ENCODE results near the gene MRPS35.

The MRPS35 gene

GRCh38 chr12:27778206-27778605 lies 67.6 kb downstream of the MRPS35 start:
- no peak for DNase-seq

GRCh38 chr12:27779416-27779919 lies 68.8 kb downstream of the MRPS35 start:
- DNase-seq = no peak

- peak; percentile 43 for DNase-seq
Measured at GRCh38 chr12:27779920-27780611, 69.4 kb downstream of the MRPS35 start, which contains the start of the genes KLHL42 and MANSC4. KLHL42 (plus strand) TSS chr12:27780233; CDS start chr12:27780331, 98 bp downstream. MANSC4 (minus strand) TSS chr12:27780236; CDS start chr12:27771276, 8,960 bp downstream.

- DNase-seq = no peak
Measured at GRCh38 chr12:27780612-27781408, 70.2 kb downstream of the MRPS35 start.

DNA sequence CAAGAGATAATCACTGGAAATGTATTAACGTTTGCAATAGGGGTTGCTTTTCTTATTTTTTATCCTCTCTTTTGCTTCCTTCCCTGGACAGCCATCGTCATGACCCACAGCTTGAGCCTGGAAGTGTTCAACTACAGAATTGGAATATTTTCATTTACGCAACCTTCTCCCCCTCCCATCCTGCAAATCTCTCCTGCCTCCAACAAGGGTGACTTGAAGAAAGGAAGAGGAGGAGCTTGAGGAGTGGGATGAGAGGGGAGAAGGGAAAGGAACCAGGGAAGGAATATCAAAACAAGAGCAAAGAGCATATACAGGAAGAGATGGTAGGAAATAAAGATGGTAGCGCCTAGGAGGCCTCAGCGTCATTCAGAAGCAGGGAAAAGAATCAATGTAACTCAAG lies 71.0 kb downstream of the MRPS35 start:
- no peak for DNase-seq

DNA sequence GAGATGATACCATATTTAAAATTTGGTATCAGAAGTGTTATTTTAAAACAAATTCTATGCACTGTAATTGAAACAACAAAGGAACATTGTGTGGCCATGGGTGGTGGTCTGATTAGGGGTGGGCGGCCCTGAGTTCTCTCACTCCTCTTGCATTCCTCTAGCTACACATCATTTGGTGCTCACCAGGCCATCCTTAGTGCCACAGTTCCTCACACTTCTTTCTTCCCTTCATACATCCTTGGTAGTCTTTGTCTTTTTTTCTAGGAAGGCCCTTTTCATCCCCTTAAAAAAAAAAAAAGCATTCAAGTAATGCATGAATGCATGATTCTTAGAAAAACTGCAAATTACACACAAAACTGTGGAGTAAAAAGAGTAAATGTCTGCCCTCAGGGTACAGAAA lies 71.8 kb downstream of the MRPS35 start:
- no peak for DNase-seq

GRCh38 chr12:27785882-27786570 lies 75.4 kb downstream of the MRPS35 start:
- no peak for DNase-seq

DNA sequence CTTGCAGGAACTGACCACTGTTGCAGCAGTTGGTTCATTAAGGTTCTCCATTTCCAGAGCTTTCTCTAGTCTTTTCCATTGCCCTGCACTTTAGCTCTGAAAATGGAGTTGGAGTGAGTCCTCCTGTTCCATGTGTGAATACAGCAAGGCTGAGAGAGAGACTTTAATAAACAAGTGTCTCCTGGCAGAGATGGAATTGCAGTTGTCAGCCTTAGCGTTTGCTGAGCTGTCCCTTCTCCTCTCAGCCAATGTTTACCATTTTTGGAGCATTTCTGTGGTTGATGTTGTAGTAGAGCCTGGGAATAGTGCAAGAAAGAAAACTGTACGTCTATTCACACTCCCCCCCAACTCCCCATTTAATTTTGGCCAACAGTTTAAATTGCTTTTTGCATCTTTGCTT lies 76.9 kb downstream of the MRPS35 start:
- no peak for DNase-seq

DNA sequence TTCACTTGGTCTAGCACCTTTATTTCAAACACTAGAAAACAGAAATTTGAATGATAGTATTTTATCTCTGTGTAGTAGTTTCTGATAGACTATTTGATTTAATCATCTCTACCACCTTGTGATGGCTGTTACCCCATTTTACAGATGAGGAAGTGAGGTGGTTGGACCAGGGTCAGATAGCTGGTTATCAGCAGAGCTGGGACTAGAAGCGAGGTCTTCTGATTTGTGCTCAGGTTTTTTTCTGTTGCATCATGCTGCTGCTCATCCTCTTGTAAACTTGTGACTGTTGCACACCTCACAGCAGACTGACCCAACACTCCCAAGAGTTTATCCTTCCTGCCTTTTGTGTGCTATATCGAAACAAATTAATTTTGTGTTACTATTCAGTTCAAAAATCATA lies 79.5 kb downstream of the MRPS35 start:
- no peak for DNase-seq

GRCh38 chr12:27794818-27795584 lies 84.4 kb downstream of the MRPS35 start:
- no peak for DNase-seq

- no peak for DNase-seq
Measured at GRCh38 chr12:27796128-27796527, 85.5 kb downstream of the MRPS35 start.

- DNase-seq = no peak
Measured at GRCh38 chr12:27797301-27798025, 86.8 kb downstream of the MRPS35 start.

DNA sequence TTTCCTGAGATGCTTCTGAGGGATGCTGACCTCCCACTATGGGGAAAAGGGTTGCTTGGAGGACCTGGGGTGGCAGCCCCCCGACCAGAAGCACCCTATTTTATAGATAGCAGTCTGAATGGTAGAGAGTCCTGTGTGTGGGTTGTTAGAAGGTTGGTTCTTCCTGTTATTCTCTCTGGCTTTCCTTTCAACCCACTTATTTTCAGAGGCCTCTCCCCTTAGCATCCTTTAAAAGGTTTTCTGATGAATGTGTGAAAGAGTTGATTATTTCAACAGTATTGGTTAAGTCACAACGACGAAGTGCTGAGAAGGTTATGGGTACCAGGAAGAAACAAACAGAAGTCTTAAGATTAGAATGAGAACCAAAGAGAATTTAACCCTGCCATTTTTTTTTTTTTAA lies 90.2 kb downstream of the MRPS35 start:
- DNase-seq = no peak

GRCh38 chr12:27801630-27802029 lies 91.0 kb downstream of the MRPS35 start:
- DNase-seq = no peak

- DNase-seq = no peak
Measured at GRCh38 chr12:27802511-27802910, 91.9 kb downstream of the MRPS35 start.

DNA sequence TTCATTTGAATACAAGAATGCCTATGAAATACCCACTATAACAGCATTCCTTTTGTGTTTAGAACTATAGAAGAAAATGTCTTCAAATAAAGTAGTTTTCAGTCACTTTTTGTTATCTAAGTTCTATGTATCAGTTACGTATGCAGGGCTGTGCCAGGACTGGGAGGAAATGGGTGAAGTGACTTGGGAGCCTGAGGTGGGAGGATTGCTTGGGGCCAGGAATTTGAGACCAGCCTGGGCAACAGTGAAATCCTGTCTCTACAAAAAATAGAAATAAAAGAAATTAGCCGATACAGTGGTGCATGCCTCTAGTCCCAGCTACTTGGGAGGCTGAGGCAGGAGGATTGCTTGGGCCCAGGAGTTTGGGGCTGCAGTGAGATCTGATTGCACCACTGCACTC lies 92.3 kb downstream of the MRPS35 start:
- DNase-seq = no peak

GRCh38 chr12:27805238-27805637 lies 94.6 kb downstream of the MRPS35 start:
- DNase-seq = no peak

Measured in KG1 (cell line).